PFSK-1 (cell line): Measurements from ENCODE around the gene TBC1D16.

Source experiments
- POLR2AphosphoS5 ChIP-seq: IDR thresholded peaks from 2 replicates; pipeline ENCODE4 v1.6.1; 2012; ENCODE audit warnings: low read depth, mild to moderate bottlenecking, control low read depth, low read length, moderate library complexity
- SIN3A ChIP-seq: IDR thresholded peaks from 2 replicates; pipeline ENCODE4 v1.6.1; 2012; ENCODE audit warnings: mild to moderate bottlenecking, low read length, moderate library complexity, borderline replicate concordance; ENCODE audit not compliant: insufficient read depth

DNA sequence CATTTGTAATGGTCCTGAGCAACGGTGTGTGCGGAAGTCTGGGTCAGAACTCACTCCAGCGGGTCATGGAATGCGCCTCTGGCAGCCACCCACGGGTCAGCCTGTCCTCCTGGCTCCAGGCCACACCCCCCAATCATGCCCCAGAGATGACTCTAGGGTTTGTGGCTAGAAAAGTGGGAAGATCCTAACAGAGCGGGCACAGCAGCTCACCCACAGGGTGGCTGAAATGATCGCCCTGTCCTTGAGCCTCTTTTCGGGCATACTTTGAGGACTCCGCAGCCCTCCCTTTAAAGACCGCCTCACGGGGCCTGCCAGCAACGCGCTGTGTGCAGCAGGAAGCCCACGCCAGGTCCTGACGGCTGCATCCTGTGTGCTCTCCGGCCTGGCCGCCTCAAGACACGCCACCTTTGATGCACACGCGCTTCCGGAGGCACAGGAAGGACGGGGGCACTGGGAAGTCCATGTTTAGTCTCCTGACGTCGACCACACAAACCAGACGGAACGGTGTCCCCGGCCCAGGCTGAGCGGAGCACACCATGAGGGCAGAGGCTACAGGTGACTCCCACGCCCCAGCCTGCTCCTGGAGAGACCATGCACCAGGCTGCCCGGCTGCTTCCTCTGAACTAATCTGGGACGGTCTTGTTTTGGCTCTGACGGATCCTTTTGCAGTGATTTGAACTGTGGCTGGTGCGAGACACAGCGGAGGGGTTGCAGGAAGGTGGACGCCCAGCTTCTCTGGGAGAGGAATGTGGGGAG lies 92.9 kb downstream of the TBC1D16 start:
- TF ChIP-seq POLR2AphosphoS5 = no peak
- TF ChIP-seq SIN3A = no peak
